HCT116 (cell line): Measurements from ENCODE around the gene CUX1. TPM values are rescaled to one million over a fixed set of nuclear protein-coding genes. Genes with fewer than 3 reads are reported as not detected.

ENCODE experiments used
- ATAC-seq: fragments of 200-7000 bp; cut with Tn5 transposase; 2 replicates; pipeline ENCODE4 v1.9.1; 2020; ENCODE audit warnings: mild to moderate bottlenecking, moderate library complexity
- BruUV-seq: library from RNA; stranded (reverse); fragments of 400-500 nt; replicated peaks from 2 replicates; lab custom pipeline; 2021; lab: Mats Ljungman, UMichigan
- CTCF ChIA-PET: fragments of 300-600 bp; sonication (Branson Sonifier 250); formaldehyde crosslinking; loops from one replicate; lab custom pipeline; 2021; ENCODE audit warnings: antibody characterized with exemption; lab: Charles Lee
- POLR2A ChIA-PET: fragments of 300-600, 350-600 bp; sonication (Branson Sonifier 250); formaldehyde crosslinking; loops from one replicate; lab custom pipeline; 2021; ENCODE audit warnings: antibody characterized with exemption; lab: Charles Lee
- RAD21 ChIA-PET, 2 experiments: fragments of 300-600 bp; sonication (Branson Sonifier 250); formaldehyde crosslinking; loops; one replicate each; lab custom pipeline; 2023; ENCODE audit warnings: low total read pairs in 2 of 2; ENCODE audit not compliant: uncharacterized antibody in 2 of 2, unreplicated experiment in 2 of 2, low non-redundant PET in 1 of 2; lab: Charles Lee
- DNase-seq: peaks from one replicate; pipeline ENCODE4 v3.0.0-alpha.2; 2010; ENCODE audit warnings: low read depth, low spot score
- H2AFZ ChIP-seq: fragments of 200-600 bp; shearing (Covaris generic), sonication (generic); 2 replicates; pipeline ENCODE4 v1.6.1; 2017; ENCODE audit warnings: low read depth, mixed run types, mixed read lengths, antibody characterized with exemption, low read length; ENCODE audit not compliant: poor library complexity, severe bottlenecking
- H3K27ac ChIP-seq: 2 replicates; pipeline ENCODE4 v1.5.1; 2012; ENCODE audit warnings: low read depth, low read length
- H3K27me3 ChIP-seq: fragments of 200-600 bp; sonication (generic); 2 replicates; pipeline ENCODE4 v1.6.1; 2016; ENCODE audit warnings: mixed run types, low read length, mixed read lengths; ENCODE audit not compliant: insufficient read depth
- H3K36me3 ChIP-seq, 2 experiments: fragments of 200-500 bp in 1 of 2; fragments of 200-600 bp in 1 of 2; sonication (Bioruptor generic) in 1 of 2; sonication (generic) in 1 of 2; 2 replicates each; pipeline versions ENCODE4 v1.5.1 to v1.6.1; 2014 to 2016; ENCODE audit warnings: low read length in 2 of 2, inconsistent platforms in 1 of 2, mixed read lengths in 1 of 2, mixed run types in 1 of 2; ENCODE audit not compliant: insufficient read depth in 2 of 2, control insufficient read depth in 1 of 2
- H3K4me1 ChIP-seq, 2 experiments: fragments of 200-600 bp in 1 of 2; sonication (generic) in 1 of 2; 2 replicates each; pipeline versions ENCODE4 v1.5.1 to v1.6.1; 2012 to 2017; ENCODE audit warnings: low read length in 2 of 2, inconsistent platforms in 1 of 2, mild to moderate bottlenecking in 1 of 2, mixed read lengths in 1 of 2, mixed run types in 1 of 2, moderate library complexity in 1 of 2; ENCODE audit not compliant: insufficient read depth in 2 of 2, control insufficient read depth in 1 of 2
- H3K4me2 ChIP-seq: fragments of 200-600 bp; sonication (generic); 2 replicates; pipeline ENCODE4 v1.6.1; 2017; ENCODE audit warnings: mixed run types, low read length, mixed read lengths
- H3K4me3 ChIP-seq, 2 experiments: fragments of 200-600 bp in 1 of 2; sonication (generic) in 1 of 2; replicated peaks in 1 of 2; 2 replicates each; pipeline ENCODE4 v1.5.1; 2011 to 2016; ENCODE audit warnings: low read length in 2 of 2, control low read depth in 1 of 2, low read depth in 1 of 2, mild to moderate bottlenecking in 1 of 2, mixed read lengths in 1 of 2, mixed run types in 1 of 2
- H3K79me2 ChIP-seq: fragments of 200-600 bp; sonication (generic); 2 replicates; pipeline ENCODE4 v1.6.1; 2017; ENCODE audit warnings: mild to moderate bottlenecking, mixed run types, low read length, moderate library complexity, mixed read lengths; ENCODE audit not compliant: insufficient read depth
- H3K9ac ChIP-seq: fragments of 200-600 bp; sonication (generic); 2 replicates; pipeline ENCODE4 v1.6.1; 2016; ENCODE audit warnings: low read length, mixed read lengths
- H3K9me2 ChIP-seq: fragments of 200-600 bp; sonication (generic), shearing (Covaris generic); 2 replicates; pipeline ENCODE4 v1.6.1; 2017; ENCODE audit warnings: mixed run types, mild to moderate bottlenecking, moderate library complexity; ENCODE audit not compliant: insufficient read depth
- H3K9me3 ChIP-seq, 2 experiments: fragments of 200-500 bp in 1 of 2; fragments of 200-600 bp in 1 of 2; sonication (Bioruptor generic) in 1 of 2; sonication (generic) in 1 of 2; 2 replicates each; pipeline ENCODE4 v1.6.1; 2014 to 2017; ENCODE audit warnings: low read length in 2 of 2, mixed read lengths in 2 of 2, inconsistent platforms in 1 of 2, low read depth in 1 of 2, mild to moderate bottlenecking in 1 of 2, mixed run types in 1 of 2, moderate library complexity in 1 of 2; ENCODE audit not compliant: control insufficient read depth in 1 of 2, insufficient read depth in 1 of 2
- H4K20me1 ChIP-seq: fragments of 200-600 bp; sonication (generic), shearing (Covaris generic); 2 replicates; pipeline ENCODE4 v1.6.1; 2017; ENCODE audit warnings: mixed run types, mild to moderate bottlenecking, moderate library complexity; ENCODE audit not compliant: insufficient read depth
- ATF3 ChIP-seq: IDR thresholded peaks from 2 replicates; pipeline ENCODE4 v1.6.1; 2012
- CEBPB ChIP-seq: IDR thresholded peaks from 2 replicates; pipeline ENCODE4 v1.6.1; 2012; ENCODE audit warnings: low read depth
- CTCF ChIP-seq, 3 experiments: fragments of 200-600 bp in 1 of 3; sonication (generic) in 1 of 3; IDR thresholded peaks in 2 of 3; conservative IDR thresholded peaks in 1 of 3; 2 replicates each; pipeline ENCODE4 v1.5.1; 2012 to 2017; ENCODE audit warnings: low read depth in 2 of 3, low read length in 2 of 3, antibody characterized with exemption in 1 of 3, borderline replicate concordance in 1 of 3, control low read depth in 1 of 3, mild to moderate bottlenecking in 1 of 3, mixed read lengths in 1 of 3, mixed run types in 1 of 3, moderate library complexity in 1 of 3; ENCODE audit not compliant: insufficient read depth in 1 of 3
- EGR1 ChIP-seq: IDR thresholded peaks from 2 replicates; pipeline ENCODE4 v1.6.1; 2012; ENCODE audit warnings: low read depth
- ELF1 ChIP-seq: IDR thresholded peaks from 2 replicates; pipeline ENCODE4 v1.6.1; 2012; ENCODE audit warnings: low read depth, borderline replicate concordance
- EZH2phosphoT487 ChIP-seq: fragments of 200-600 bp; IDR thresholded peaks from 2 replicates; pipeline ENCODE4 v1.6.1; 2018; ENCODE audit warnings: antibody characterized with exemption, borderline replicate concordance
- JUND ChIP-seq: IDR thresholded peaks from 2 replicates; pipeline ENCODE4 v1.6.1; 2012
- POLR2A ChIP-seq: IDR thresholded peaks from 2 replicates; pipeline ENCODE4 v1.7.0; 2011; ENCODE audit warnings: borderline replicate concordance; ENCODE audit not compliant: insufficient read depth, insufficient read length; ENCODE audit errors: extremely low read depth
- RAD21 ChIP-seq: IDR thresholded peaks from 2 replicates; pipeline ENCODE4 v1.6.1; 2012; ENCODE audit warnings: low read depth, mild to moderate bottlenecking
- REST ChIP-seq: IDR thresholded peaks from 2 replicates; pipeline ENCODE4 v1.6.1; 2012; ENCODE audit warnings: low read depth
- SIN3A ChIP-seq: IDR thresholded peaks from 2 replicates; pipeline ENCODE4 v1.6.1; 2012; ENCODE audit warnings: low read depth
- SP1 ChIP-seq: IDR thresholded peaks from 2 replicates; pipeline ENCODE4 v1.6.1; 2012; ENCODE audit warnings: low read depth
- SRF ChIP-seq: IDR thresholded peaks from 2 replicates; pipeline ENCODE4 v1.6.1; 2012; ENCODE audit warnings: low read depth
- YY1 ChIP-seq: IDR thresholded peaks from 2 replicates; pipeline ENCODE4 v1.6.1; 2011; ENCODE audit warnings: low read length, low read depth, moderate library complexity, mild to moderate bottlenecking; ENCODE audit not compliant: insufficient replicate concordance; ENCODE audit errors: extremely low read depth
- ZFX ChIP-seq: fragments of 450-650 bp; IDR thresholded peaks from 2 replicates; pipeline ENCODE4 v1.6.1; 2017
- ZNF274 ChIP-seq: fragments of 200-500 bp; sonication (Bioruptor generic); IDR thresholded peaks from 2 replicates; pipeline ENCODE4 v1.6.1; 2014; ENCODE audit warnings: mild to moderate bottlenecking, low read depth, low read length, inconsistent platforms
- intact Hi-C: fragments of 100-400 bp; cut with micrococcal nuclease; formaldehyde crosslinking; loops from 2 replicates; pipeline ENCODE4 v1.10.0; 2022
- total RNA-seq: library from RNA; stranded (reverse); gene quantifications from one replicate; pipeline ENCODE4 v1.2.1, GENCODE V29; 2021; ENCODE audit not compliant: unreplicated experiment

CUX1 gene
- total RNA-seq, 1 experiment from 2014 or later: 68.9 TPM

DNA sequence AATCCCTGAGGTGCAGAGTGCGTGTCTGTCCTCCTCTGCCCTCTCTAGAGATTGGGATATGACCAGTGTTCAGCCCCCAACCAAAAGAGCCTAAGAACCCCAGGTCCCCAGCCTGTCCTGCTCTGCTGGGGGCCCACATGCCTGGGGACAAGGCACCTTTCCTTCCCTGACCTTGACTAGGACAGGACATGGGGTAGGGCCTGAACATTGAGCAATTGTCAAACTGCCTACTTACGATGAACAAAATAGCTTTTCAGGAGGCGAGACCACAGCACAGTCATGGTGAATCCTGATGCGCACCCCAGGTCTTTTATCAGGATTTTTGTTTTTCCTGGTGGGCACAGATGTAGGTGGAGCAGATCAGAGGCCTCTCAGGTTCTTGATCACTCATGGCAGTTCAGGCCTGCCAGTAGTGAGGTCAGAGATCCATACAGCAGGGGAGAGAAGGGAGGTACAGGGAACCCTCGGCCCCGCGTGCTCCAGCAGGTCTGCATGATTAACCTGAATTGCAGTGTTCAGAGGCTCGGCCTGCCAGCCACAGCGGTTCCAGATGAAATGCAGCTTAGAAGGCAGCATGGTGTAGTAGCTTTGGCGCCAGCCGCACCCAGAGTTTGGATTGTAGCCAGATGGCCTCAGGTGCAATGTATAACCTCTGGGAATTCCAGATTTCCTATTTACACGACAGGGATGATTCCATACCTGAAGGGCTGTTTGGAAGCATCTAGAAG, 191.3 kb downstream of the CUX1 start:
- H3K79me2 ChIP-seq: peaks cover 14% of the 10 kb centered on the region
- peaks cover 7 to 24% of the 10 kb centered on the region in 2 experiments; a peak in 3 of 4 replicates for H3K4me1 ChIP-seq
- no TSS peak for BruUV-seq
- DNase-seq (no peak), ATAC-seq (no peak)
- intact Hi-C loops: no loop called here
- no peak overlapping the region for H2AFZ ChIP-seq
- no peaks in the 10 kb centered on the region for H3K9me3 ChIP-seq
- H3K36me3 ChIP-seq: no peaks in the 10 kb centered on the region
- no peaks in the 10 kb centered on the region for H3K9me2 ChIP-seq
- no peak overlapping the region for H3K4me3 ChIP-seq
- TF ChIP-seq ELF1 (no peak), JUND (no peak), CEBPB (no peak), SP1 (no peak)
- TF ChIP-seq, all 23 proteins: peak for 0
- no peak overlapping the region for H3K9ac ChIP-seq
- RAD21 ChIA-PET: no interaction called here
- no peak overlapping the region for H3K27ac ChIP-seq
- no peaks in the 10 kb centered on the region for H4K20me1 ChIP-seq
- CTCF ChIA-PET: no interaction called here
- POLR2A ChIA-PET: no interaction called here
- no peak overlapping the region for H3K4me2 ChIP-seq
- H3K27me3 ChIP-seq: no peaks in the 10 kb centered on the region

- Histone ChIP-seq H2AFZ (no peak overlapping the region), H3K4me2 (no peak overlapping the region), H3K9me2 (no peaks in the 10 kb centered on the region), H3K79me2 (peaks cover 9% of the 10 kb centered on the region), H3K36me3 (no peaks in the 10 kb centered on the region), H3K4me1 (peaks cover 5 to 19% of the 10 kb centered on the region in 2 experiments; a peak in 2 of 4 replicates), H3K9me3 (no peaks in the 10 kb centered on the region), H3K4me3 (no peak overlapping the region), H4K20me1 (no peaks in the 10 kb centered on the region), H3K27me3 (no peaks in the 10 kb centered on the region), H3K9ac (no peak overlapping the region), H3K27ac (no peak overlapping the region)
- ChIA-PET RAD21 (no interaction called here), POLR2A (no interaction called here), CTCF (no interaction called here)
- intact Hi-C loops: no loop called here
- ATAC-seq: no peak
- BruUV-seq: no TSS peak
- DNase-seq: no peak
- no peak for TF ChIP-seq RAD21
- no peak for TF ChIP-seq CEBPB
- no peak for TF ChIP-seq ATF3
- no peak for TF ChIP-seq CTCF (IDR thresholded peaks at IDR 0.05 in 2 of 3, conservative IDR thresholded peaks at IDR 0.05 in 1 of 3; ENCODE audit: borderline replicate concordance in 1 of 3, insufficient read depth in 1 of 3, low read depth in 2 of 3, low read length in 2 of 3)
- no peak for TF ChIP-seq POLR2A
- TF ChIP-seq YY1: no peak
- TF ChIP-seq SIN3A: no peak
- TF ChIP-seq ZNF274: no peak
- no peak for TF ChIP-seq JUND
- TF ChIP-seq EZH2phosphoT487: no peak
- TF ChIP-seq SRF: no peak
- TF ChIP-seq REST: no peak
- no peak for TF ChIP-seq ZFX
- TF ChIP-seq EGR1: no peak
These were observed 192.2 kb downstream of the CUX1 start for GRCh38 chr7:102009628-102010027.
